ENCODE data around the gene PLEKHA3.
"Not testable (repeated sequence)": the region's sequence is repeated elsewhere in the genome, so short reads cannot be mapped to it uniquely, and the experiment has no call there.

The PLEKHA3 gene

DNA sequence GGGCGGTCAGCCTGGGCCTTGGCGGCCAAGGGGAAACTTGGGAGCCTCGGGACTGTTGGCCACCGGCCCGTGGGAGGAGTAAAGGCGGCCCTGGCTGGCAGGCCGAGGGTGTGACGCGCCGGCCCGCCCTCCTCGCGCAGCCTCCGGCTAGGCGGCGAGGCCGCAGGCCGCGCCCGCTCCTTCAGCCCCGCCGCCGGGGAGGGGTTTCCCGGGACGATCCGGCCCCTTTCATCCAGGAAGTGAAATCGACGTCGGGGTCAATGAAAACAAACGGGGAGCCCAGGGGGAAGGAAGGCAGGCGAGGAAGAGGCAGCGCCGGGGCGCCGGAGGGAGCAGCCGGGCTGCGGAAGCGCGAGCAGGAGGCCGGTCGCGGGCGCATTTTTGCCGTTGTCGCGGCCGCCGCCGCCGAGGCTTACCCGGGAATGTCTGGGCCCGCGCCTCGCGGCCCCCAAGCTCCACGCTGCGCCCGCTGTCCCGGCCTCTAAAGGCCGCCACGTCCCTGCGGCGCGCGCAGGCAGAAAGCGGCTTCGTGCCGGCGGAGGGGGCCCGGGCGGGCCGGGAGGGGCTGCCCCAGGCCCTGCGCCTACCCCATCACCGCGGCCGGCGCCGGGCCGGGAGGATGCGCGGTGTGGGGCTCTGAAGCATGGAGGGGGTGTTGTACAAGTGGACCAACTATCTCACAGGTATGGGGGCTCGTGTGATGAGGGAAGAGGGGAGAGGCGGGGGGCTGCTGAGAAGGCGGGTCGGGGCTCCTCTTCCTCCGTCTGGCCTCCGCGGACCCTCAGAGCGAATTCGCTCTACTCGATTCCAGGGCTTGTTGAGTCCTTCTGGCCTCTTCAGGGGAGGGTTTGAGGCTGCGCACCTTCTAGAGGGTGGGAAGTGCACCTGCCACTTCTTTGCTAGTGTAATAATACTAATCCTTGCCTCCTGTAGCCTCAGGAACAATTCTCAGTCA is at the start of gene PLEKHA3:
TSS of gene PLEKHA3 (plus strand) at position 231 of the 955 bp plus-strand sequence. CDS start at position 644, 413 bp downstream.
- DNase-seq (ENCODE audit: low read depth), result peak; percentile 58

DNA sequence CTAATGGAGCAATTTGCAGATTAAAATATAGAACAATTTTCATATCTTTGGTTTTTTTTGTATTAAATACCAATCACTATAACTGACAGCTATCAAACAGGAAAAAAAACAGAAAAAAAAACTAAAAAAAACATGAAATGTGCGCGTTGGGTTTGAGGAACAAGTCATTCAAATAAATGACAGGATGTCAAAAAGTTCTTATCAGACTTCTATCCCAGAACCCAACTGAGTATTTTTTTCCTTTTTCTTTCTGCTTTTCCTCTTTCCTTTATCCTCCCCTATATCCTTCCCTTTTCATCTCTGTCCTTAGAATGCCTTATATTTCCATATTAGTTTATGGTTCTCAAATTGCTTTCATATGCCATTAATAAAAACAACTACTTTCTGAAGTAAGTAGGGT is 43.6 kb upstream of the PLEKHA3 start:
- DNase-seq (ENCODE audit: low read depth), result no peak

GRCh38 chr2:178441426-178441825 is 38.8 kb upstream of the PLEKHA3 start:
- no peak for DNase-seq (ENCODE audit: low read depth)

DNA sequence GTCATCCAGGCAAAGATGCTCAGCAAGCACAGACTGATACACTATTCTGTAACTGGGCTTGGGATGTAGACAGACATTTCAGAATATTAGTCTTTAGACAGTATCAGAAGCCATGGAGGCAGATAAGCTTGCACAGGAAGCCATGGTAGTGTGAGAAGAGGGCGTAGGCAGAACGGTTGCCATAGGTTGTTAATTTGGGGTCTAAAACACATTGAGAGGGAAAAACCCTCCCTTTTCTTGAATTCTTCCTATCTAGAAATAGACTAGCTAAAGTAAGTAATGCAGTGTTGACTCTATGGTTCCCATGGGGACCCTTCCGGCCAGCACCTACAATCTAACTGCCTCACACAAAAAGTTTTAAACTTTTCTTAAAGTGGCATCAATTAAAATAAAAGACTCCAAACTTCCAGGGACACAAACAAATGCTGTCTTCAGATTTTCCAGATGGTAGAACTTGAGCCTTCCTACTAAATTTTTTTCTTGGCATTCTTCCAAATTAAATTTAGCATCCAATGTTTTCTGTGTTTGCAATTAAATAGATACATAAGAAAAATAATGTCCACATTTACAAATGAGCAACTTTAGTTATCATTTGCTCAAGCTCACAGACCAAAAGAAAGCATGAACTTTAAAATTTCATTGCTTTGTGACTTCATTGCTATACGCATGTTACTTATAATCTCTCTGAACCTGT is 31.1 kb upstream of the PLEKHA3 start:
- DNase-seq (ENCODE audit: low read depth), result no peak

GRCh38 chr2:178449700-178450523 is 30.3 kb upstream of the PLEKHA3 start:
- no peak for DNase-seq (ENCODE audit: low read depth)

- DNase-seq (ENCODE audit: low read depth), result peak; percentile 69
Observed at GRCh38 chr2:178450524-178450773, 29.8 kb upstream of the PLEKHA3 start.

- peak; percentile 93 for DNase-seq (ENCODE audit: low read depth)
Observed at GRCh38 chr2:178450774-178451525, 29.3 kb upstream of the PLEKHA3 start, which contains the start of the genes PJVK and PRKRA. Gene PJVK (plus strand): TSS chr2:178451378. CDS start chr2:178453410, 2,032 bp downstream. Gene PRKRA (minus strand): TSS chr2:178451175. CDS start chr2:178451030, 145 bp downstream.

GRCh38 chr2:178452334-178452733 is 27.9 kb upstream of the PLEKHA3 start:
- no peak for DNase-seq (ENCODE audit: low read depth)

DNA sequence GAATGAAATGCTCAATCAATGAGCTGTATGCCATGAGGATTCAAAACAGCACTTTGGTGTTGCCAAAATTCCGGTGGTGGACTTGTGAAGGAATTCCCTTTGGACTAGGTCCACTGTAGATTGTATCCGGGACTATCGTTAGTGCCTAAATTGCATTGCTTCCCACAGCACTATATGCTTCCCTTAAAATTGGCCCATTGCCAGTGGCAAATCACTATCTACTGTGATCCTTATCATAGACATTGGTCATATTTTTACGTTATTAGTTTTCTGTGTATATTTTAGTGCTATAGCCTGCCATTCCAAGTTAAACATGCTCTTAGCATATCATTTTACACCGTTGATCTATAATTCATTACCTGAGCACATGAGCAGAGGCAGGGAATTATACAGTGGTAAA is 27.4 kb upstream of the PLEKHA3 start:
- no peak for DNase-seq (ENCODE audit: low read depth)

DNA sequence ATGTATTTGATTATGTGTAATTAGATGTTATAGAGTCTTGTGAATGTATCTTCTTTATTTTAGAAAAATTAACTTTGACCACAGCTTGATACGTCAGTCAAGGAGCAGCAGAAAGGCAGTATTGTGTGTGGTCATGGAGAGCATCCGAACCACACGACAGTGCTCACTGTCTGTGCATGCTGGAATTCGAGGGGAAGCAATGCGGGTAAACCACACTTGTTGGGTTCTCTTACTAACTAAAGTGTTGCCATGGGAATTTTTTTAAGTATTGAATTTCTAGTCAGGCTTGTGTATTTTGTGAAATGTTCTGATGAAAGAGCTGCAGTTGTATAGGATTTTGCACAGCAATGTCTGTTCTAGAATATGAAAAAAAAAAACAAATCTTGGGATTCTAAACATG is 24.3 kb upstream of the PLEKHA3 start:
- no peak for DNase-seq (ENCODE audit: low read depth)

DNA sequence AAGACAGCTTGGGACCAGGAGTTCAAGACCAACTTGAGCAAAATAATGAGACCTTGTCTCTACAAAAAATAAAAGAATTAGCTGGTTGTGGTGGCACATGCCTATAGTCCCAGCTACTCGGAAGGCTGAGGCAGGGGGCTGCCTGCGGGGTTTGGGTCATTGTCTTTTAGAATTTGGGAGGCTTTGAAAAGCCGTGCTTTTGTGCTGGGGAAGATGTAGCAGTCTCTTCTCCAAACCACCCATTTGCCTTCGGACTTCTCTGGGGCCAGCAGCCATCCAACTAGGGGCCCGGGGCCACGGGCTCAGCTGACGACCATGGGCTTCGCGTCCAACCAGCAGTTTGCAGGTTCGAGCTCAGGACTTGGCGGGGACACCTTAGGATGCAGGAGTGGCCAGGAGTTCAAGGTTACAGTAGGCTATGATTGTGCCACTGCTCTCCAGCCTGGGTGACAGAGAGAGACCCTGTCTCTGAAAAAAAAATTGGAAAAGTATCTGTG is 22.8 kb upstream of the PLEKHA3 start:
- no peak for DNase-seq (ENCODE audit: low read depth)

- no peak for DNase-seq (ENCODE audit: low read depth)
Observed at GRCh38 chr2:178469219-178469849, 10.9 kb upstream of the PLEKHA3 start.

- not testable (repeated sequence) for DNase-seq (ENCODE audit: low read depth)
Observed at GRCh38 chr2:178471313-178471712, 8.9 kb upstream of the PLEKHA3 start.

DNA sequence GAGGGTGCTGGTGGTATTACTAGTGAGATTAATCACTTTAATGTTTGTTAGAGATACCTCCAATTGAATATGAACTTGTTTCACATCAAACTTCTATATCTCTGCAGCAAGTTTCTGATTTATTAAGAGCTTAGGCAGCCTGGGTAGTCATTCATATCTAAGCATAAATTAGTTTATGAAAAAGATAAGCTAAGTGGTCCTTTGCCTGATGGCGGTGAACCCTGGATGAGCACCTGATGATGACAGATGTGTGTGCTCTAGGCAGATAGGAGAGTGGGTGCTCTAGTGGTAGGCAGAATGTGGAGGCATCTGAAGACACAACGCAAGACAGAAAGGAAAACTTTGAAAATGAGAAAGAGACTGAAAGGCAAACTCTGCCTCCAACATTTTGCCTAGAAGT is 6.9 kb upstream of the PLEKHA3 start:
- DNase-seq (ENCODE audit: low read depth), result no peak

GRCh38 chr2:178473931-178474330 is 6.3 kb upstream of the PLEKHA3 start:
- DNase-seq (ENCODE audit: low read depth), result no peak

DNA sequence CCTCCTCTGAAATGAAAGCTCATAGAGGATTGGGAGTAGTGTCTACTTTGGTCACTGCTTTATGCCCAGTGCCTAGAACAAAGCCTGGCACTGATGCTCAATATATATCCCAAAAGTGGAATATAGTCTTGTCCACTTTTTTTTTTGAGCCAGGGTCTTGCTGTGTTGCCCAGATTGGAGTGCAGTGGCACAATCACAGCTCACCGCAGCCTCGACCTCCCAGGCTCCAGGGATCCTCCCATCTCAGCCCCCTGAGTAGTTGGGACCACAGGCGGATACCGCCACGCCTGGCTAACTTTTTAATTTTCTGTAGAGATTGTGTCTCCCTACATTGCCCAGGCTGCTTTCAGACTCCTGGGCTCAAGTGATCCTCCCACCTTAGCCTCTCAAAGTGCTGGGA is 5.7 kb upstream of the PLEKHA3 start:
- no peak for DNase-seq (ENCODE audit: low read depth)

DNA sequence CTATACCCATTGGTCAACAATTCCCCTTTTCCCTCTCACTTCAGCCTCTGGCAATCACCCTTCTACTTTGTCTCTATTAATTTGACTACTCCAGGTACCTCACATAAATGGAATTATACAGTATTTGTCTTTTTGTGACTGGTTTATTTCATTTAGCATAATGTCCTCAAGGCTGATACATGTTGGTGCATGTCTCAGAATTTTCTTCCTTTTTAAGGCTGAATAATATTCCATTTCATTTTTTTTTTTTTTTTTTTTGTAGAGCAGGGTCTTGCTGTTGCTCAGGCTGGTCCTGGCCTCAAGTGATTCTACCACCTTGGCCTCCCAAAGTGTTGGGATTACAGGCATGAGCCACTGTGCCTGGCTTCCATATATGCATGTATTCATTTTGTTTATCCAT is 3.8 kb upstream of the PLEKHA3 start:
- no peak for DNase-seq (ENCODE audit: low read depth)

DNA sequence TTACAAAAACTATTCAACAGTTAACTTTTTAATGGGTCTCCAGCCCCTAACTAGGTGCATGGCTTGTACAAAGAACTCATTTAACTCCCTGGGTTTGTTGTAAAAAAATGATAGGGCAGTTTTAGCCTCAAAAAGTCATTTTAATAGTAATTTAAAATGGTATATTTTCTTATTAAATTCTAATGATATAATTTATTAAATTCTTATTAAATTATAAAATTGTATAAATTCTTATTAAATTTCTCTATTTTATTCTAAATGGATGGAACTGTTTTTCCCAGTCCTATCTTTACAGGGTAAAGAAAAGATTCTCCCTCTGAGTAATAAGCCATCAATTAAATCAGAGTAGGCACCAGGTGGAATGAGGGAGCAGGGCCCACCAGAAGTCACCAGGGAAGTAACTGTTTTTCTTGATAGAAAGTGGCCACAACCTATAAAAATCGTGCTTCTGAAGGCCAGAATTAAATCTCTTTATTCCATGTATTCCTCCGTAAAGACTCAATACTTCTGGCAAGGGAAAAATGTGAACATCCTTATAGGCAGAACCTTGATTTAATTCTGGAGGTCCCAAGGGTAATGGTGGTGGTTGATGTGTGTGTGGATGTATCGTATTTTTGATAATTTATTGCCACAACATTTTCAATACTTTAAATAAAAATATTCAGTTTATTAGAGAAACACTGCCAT is 2.7 kb upstream of the PLEKHA3 start:
- DNase-seq (ENCODE audit: low read depth), result no peak

DNA sequence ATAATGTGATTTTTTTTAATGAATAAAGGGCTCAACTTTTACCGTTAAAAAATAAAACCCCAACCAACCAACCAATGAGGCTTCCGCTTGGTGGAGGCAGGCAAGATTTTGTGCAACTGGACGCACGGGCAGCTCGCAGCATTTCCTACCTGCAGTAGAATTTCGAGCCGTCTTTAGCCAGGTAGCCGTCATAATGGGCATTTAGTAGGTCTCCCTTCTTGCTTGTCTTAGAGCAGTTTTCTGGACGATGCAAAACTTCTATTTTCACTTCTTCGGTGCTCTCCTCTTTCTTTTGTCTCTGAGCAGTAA is 2.2 kb upstream of the PLEKHA3 start:
- no peak for DNase-seq (ENCODE audit: low read depth)

GRCh38 chr2:178478439-178479274 is 1.6 kb upstream of the PLEKHA3 start, which contains the start of gene FKBP7:
Gene FKBP7 (minus strand): TSS chr2:178478600. CDS start chr2:178478499, 101 bp downstream.
- peak; percentile 80 for DNase-seq (ENCODE audit: low read depth)
